Pancreas (tissue), 10 donors: Measurements from ENCODE around the gene CRYAA. TPM values are rescaled to one million over a fixed set of nuclear protein-coding genes. Genes with fewer than 3 reads are reported as not detected.
"Not testable (repeated sequence)": the region's sequence is repeated elsewhere in the genome, so short reads cannot be mapped to it uniquely, and the experiment has no call there.

Experiments used
- ATAC-seq, 4 donors: fragments of 200-7000 bp; cut with Tn5 transposase; one replicate each; pipeline versions ENCODE4 v1.8.0 to v1.9.1; 2020; ENCODE audit warnings: mild to moderate bottlenecking in 4 of 4, moderate library complexity in 4 of 4
- DNase-seq, 6 donors: peaks; one replicate each; pipeline ENCODE4 v3.0.0-alpha.2; 2020
- FAIRE-seq: peaks from 2 replicates; lab custom pipeline; 2012; peaks lifted over from hg19 to GRCh38; lab: Jason Lieb, UNC
- H3K27ac ChIP-seq, 4 donors: fragments of 200-600 bp; sonication (generic); 1 replicate in 3 of 4; 2 replicates in 1 of 4; pipeline versions ENCODE4 v1.5.0 to v1.8.0; 2020
- H3K27me3 ChIP-seq, 4 donors: fragments of 200-600 bp; one replicate each; pipeline ENCODE4 v1.8.0; 2021
- H3K36me3 ChIP-seq, 3 donors: fragments of 200-600 bp; sonication (generic) in 1 of 3; one replicate each; pipeline versions ENCODE4 v1.5.0 to v1.8.0; 2020 to 2021
- H3K4me1 ChIP-seq, 3 donors: fragments of 200-600 bp; one replicate each; pipeline ENCODE4 v1.8.0; 2021
- H3K4me3 ChIP-seq, 4 donors: fragments of 200-600 bp; sonication (generic) in 2 of 4; one replicate each; pipeline versions ENCODE4 v1.5.0 to v1.8.0; 2020 to 2021
- H3K9me3 ChIP-seq, 4 donors: fragments of 200-600 bp; one replicate each; pipeline ENCODE4 v1.8.0; 2021
- WGBS, 2 donors: extraction: QIAGEN DNeasy Blood & Tissue Kit; methylation state at CpG; one replicate each; pipeline ENCODE4 v1.1.7; 2013; 5-methylcytosine and 5-hydroxymethylcytosine counted together
- intact Hi-C, 3 donors: fragments of 100-400 bp; cut with DNase I; formaldehyde crosslinking; loops; one replicate each; pipeline versions ENCODE4 v1.11.1 to v1.14.2; 2022
- polyA plus RNA-seq, 2 donors: library from polyadenylated mRNA; stranded (reverse); fragments of 200-250 nt; gene quantifications; one replicate each; pipeline ENCODE4 v1.2.3, GENCODE V29; 2013
- total RNA-seq, 6 donors: library from RNA; stranded (reverse); fragmentation: NEBNext Ultra II Directional in 4 of 6; extraction: Animal tissue kit (Norgen Biotek cat#: 25700) in 4 of 6; gene quantifications; one replicate each; pipeline versions ENCODE4 v1.2.1 to v1.2.4, GENCODE V29; 2021 to 2023
- donor health status: healthy with polysubstance abuse.
- donor health status: DM: no; HTN: no; CAD: no; lungs with moderate emphysema.
- donor health status: DM: no; HTN: no; CAD: no.
- donor health status: control.
- donor health status: control.
- donor health status: Bipolar disorder and iron deficiency.
- donor health status: DM: yes; HTN: yes; CAD: no.
- donor health status: DM: no; HTN: no; CAD: no.
- donor health status: DM: no; HTN: no; CAD: no.
- donor health status: DM: yes; HTN: yes; CAD: no.

Gene CRYAA
- total and polyA plus RNA-seq, 8 donors = not detected

GRCh38 chr21:43162708-43163205 is 6.1 kb upstream of the CRYAA start:
- ATAC-seq = peak; percentile 46 to 81 (median 72)
- FAIRE-seq, H3K4me3 ChIP-seq, intact Hi-C loops, H3K27ac ChIP-seq, H3K36me3 ChIP-seq, DNase-seq, H3K4me1 ChIP-seq, H3K27me3 ChIP-seq, H3K9me3 ChIP-seq: not testable (repeated sequence)
- no CpG with 5 or more reads among the region's 9 CpGs for whole genome bisulfite sequencing, 2 donors

GRCh38 chr21:43164823-43165222 is 4.0 kb upstream of the CRYAA start:
- H3K27ac ChIP-seq, H3K36me3 ChIP-seq, H3K9me3 ChIP-seq, H3K4me1 ChIP-seq, H3K4me3 ChIP-seq, ATAC-seq, FAIRE-seq, DNase-seq, intact Hi-C loops, H3K27me3 ChIP-seq: not testable (repeated sequence)
- no CpG with 5 or more reads among the region's 3 CpGs for WGBS, 2 donors

- FAIRE-seq, H3K9me3 ChIP-seq, H3K27ac ChIP-seq, H3K4me3 ChIP-seq, H3K36me3 ChIP-seq, DNase-seq, H3K27me3 ChIP-seq, H3K4me1 ChIP-seq, ATAC-seq, intact Hi-C loops: not testable (repeated sequence)
- 69% methylated on average over 3 of the region's 15 CpGs; no CpG with 5 or more reads in 1 of the 2 donors for WGBS, 2 donors
These were observed 3.1 kb upstream of the CRYAA start for GRCh38 chr21:43165734-43166133.

GRCh38 chr21:43169230-43169886 is 550 bp downstream of the CRYAA start:
- WGBS, 2 donors = 50 to 90% methylated on average over 2 to 4 of the region's 23 CpGs
- intact Hi-C loops, H3K36me3 ChIP-seq, ATAC-seq, H3K4me1 ChIP-seq, H3K27ac ChIP-seq, H3K4me3 ChIP-seq, H3K9me3 ChIP-seq, FAIRE-seq, H3K27me3 ChIP-seq, DNase-seq: not testable (repeated sequence)

GRCh38 chr21:43169891-43170290 is 1.1 kb downstream of the CRYAA start:
- FAIRE-seq, intact Hi-C loops, H3K4me1 ChIP-seq, H3K36me3 ChIP-seq, H3K9me3 ChIP-seq, H3K4me3 ChIP-seq, H3K27me3 ChIP-seq, ATAC-seq, H3K27ac ChIP-seq, DNase-seq: not testable (repeated sequence)
- no CpG with 5 or more reads among the region's 10 CpGs for WGBS, 2 donors

- not testable (repeated sequence) for H3K27ac ChIP-seq, FAIRE-seq
- WGBS, 2 donors = 4% methylated on average over 3 of the region's 29 CpGs; no CpG with 5 or more reads in 1 of the 2 donors
These were observed 4.0 kb downstream of the CRYAA start for GRCh38 chr21:43172812-43173211.

GRCh38 chr21:43173438-43173837 is 4.6 kb downstream of the CRYAA start:
- H3K9me3 ChIP-seq, H3K4me1 ChIP-seq, H3K27ac ChIP-seq, H3K36me3 ChIP-seq, H3K4me3 ChIP-seq, DNase-seq, FAIRE-seq, H3K27me3 ChIP-seq, intact Hi-C loops: not testable (repeated sequence)
- ATAC-seq = peak in 1 of 4 donors; percentile 9
- 0 to 27% methylated on average over 1 to 10 of the region's 18 CpGs for WGBS, 2 donors

More at GRCh38 chr21:43172812-43173211, 4.0 kb downstream of the CRYAA start:
- DNase-seq, H3K36me3 ChIP-seq, H3K4me1 ChIP-seq, H3K9me3 ChIP-seq, H3K4me3 ChIP-seq, intact Hi-C loops, H3K27me3 ChIP-seq: not testable (repeated sequence)
- ATAC-seq = peak in 1 of 4 donors; percentile 24

GRCh38 chr21:43173930-43174329 is 5.1 kb downstream of the CRYAA start:
- H3K36me3 ChIP-seq, H3K9me3 ChIP-seq, H3K4me3 ChIP-seq, intact Hi-C loops, H3K4me1 ChIP-seq, DNase-seq, H3K27ac ChIP-seq, H3K27me3 ChIP-seq, FAIRE-seq, ATAC-seq: not testable (repeated sequence)
- 55 to 59% methylated on average over 4 to 8 of the region's 12 CpGs for WGBS, 2 donors

GRCh38 chr21:43174998-43175397 is 6.2 kb downstream of the CRYAA start:
- H3K27me3 ChIP-seq, DNase-seq, intact Hi-C loops, H3K27ac ChIP-seq, ATAC-seq, H3K4me1 ChIP-seq, H3K36me3 ChIP-seq, H3K4me3 ChIP-seq, FAIRE-seq, H3K9me3 ChIP-seq: not testable (repeated sequence)
- 70% methylated on average over 2 of the region's 4 CpGs; no CpG with 5 or more reads in 1 of the 2 donors for WGBS, 2 donors

GRCh38 chr21:43176621-43177020 is 7.8 kb downstream of the CRYAA start:
- not testable (repeated sequence) for FAIRE-seq, H3K27ac ChIP-seq

GRCh38 chr21:43177043-43177906 is 8.5 kb downstream of the CRYAA start:
- intact Hi-C loops, H3K27ac ChIP-seq, H3K4me3 ChIP-seq, DNase-seq, H3K4me1 ChIP-seq, H3K9me3 ChIP-seq, H3K36me3 ChIP-seq, FAIRE-seq, H3K27me3 ChIP-seq: not testable (repeated sequence)
- WGBS, 2 donors = no CpG with 5 or more reads among the region's 20 CpGs
- ATAC-seq = peak; percentile 27 to 59 (median 39)

More at GRCh38 chr21:43176621-43177020, 7.8 kb downstream of the CRYAA start:
- H3K36me3 ChIP-seq, H3K4me3 ChIP-seq, DNase-seq, H3K4me1 ChIP-seq, H3K27me3 ChIP-seq, H3K9me3 ChIP-seq, intact Hi-C loops: not testable (repeated sequence)
- no CpG with 5 or more reads among the region's 16 CpGs for WGBS, 2 donors
- ATAC-seq = peak; percentile 63 to 88 (median 80)
